DMS53 treated with DMSO at 0.1 percent for 48 hours (cell line): ENCODE results near the gene SEC16A.
A peak's percentile ranks its signal among the peaks of the same experiment; 100 is the strongest.

Experiments
- DNase-seq: peaks from one replicate; lab custom pipeline; 2025; ENCODE audit not compliant: unreplicated experiment; lab: John Stamatoyannopoulos, UW

Gene SEC16A

DNA sequence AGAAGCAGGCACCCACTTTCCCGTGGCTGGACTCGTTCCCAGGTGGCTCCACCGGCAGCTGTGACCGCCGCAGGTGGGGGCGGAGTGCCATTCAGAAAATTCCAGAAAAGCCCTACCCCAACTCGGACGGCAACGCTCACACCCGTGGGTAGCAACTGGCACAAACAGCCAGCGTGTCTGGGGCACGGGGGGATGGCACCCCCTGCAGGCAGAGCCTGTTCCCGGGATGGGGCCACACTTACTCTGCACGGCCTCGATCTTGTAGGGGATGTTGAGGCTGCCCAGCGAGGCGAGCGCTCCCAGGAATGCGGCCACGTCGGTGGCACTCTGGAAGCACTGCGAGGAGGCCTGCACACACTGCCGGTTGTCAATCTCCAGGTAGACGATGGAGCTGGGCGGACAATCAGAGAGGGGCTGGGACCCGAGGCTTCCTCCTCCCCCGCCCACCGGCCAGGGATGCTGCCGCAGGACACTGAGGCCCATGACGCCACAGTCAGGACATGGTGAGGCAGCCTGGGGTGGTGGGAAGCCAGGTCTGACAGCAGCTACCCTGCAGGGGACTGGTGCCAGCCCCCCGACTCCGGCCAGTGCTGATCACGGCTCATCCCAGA lies 20.2 kb upstream of the SEC16A start:
- no peak for DNase-seq

DNA sequence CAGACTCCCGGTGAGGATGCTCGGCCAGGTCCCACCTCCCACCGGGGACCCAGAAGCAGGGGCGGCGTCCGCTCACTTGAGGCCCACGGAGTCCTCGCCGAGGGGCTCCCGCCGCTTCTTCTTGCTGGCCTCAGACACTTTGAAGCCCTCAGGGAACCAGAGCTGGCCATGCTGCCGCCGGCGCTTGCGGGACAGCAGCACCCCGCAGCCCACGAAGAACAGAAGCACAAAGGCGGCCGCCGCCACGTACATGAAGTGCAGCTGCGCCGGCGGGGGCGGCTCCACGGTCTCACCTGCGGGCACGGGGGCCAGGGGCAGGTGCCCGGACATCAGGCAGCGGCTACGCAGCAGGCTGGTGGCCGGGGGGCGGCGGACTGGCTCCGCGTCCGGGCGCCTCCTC lies 19.4 kb upstream of the SEC16A start:
- DNase-seq, result no peak

DNA sequence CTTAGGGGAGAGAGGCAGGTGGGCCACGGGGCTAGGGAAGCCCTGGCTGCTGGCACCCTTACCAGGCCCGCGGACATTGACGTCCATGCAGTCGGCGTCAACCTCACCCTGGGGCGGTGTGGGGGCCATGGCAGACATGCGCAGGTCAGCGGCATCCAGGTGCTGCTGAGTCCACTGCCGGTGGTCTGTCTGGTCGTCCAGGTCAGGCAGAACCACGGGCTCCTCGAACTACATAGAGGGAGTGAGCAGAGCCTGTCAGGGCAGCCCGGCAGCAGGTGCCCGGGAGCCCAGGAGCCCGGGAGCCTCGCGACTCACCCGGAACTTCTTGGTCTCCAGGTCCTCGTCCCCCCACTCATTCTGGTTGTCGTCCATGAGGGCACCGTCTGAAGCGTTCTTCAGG lies 18.8 kb upstream of the SEC16A start:
- DNase-seq, result no peak

DNA sequence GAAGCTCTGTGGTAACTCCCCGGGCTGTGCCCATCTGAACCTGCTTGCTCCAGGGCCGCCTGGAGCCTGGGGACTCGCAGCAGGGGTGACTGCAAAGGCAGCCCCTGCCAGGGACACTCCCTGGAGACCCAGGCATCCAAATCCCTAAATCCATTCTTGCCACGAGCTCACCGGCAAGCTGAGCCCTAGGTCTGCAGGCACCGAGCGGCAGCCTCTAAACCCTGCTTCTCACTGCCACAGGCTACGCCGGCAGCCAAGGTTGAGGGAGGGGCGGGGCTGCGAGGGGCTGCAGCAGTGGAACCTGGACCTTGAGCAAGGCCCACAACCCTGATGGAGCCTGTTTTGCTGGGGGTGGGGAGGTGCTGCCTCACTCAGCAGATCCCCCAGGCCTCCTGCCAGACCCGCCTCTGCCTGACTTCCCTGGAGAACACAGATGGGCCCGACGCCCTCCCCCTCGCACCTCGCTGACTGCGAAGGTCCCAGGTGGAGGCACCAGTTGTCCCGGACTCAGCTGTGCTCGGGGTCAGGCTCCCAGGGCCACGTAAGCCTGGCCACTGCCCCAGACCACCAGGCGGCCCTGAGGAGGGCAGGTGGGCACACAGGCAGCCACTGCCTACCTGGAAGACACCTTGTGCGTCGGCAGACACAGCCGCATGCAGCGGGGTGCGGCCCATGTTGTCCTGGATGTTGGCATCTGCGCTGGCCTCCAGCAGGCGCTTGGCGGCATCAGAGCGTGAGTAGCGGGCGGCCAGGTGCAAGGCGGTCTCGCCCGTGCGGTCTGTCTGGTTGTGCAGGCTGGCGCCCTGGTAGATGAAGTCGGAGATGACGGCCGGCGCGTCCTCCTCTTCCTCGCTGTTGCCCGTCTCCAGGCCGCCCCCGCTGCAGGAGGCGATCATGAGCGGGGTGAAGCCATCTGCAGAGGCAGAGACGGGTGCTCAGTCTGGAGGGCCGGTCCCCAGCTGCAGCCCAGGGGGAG lies 17.4 kb upstream of the SEC16A start:
- DNase-seq, result no peak

DNA sequence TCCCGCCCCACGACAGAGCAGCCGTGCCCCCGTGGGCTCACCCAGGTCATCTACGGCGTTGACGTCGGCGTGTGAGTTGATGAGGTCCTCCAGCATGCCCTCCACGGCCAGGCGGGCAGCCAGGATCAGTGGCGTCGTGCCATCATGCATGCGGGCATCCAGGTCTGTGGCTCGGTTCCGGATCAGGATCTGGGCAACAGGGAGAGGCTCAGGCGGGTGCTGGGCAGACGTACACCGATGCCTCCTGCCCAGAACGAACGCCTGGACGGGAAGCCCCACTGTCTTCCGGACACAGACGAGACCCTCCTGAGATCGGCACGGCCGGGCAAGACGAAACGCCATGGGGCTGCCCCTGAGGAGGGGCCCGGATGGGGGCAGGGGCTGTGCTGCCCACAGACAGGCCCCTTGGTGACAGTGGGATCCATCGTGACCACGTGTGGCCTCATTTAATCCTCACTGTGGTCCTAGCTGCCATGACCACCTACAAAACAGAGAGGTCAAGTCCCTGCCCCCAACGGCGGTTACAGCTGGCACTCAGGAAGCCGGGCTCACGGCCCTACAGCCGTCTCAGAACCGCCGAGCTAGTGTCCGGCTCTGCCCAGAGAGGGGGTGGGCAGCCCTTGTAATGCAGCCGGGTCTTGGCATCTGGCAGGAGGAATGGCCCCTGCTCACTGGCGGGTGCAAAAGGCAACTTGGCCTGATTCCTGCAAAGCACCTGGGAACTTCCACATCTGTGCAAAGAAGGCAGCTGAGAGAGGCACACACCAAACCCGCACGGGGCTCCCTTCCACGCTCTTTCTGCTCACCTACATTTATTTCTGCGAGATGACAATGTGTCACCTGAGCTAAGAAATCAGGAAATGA lies 16.5 kb upstream of the SEC16A start:
- no peak for DNase-seq

DNA sequence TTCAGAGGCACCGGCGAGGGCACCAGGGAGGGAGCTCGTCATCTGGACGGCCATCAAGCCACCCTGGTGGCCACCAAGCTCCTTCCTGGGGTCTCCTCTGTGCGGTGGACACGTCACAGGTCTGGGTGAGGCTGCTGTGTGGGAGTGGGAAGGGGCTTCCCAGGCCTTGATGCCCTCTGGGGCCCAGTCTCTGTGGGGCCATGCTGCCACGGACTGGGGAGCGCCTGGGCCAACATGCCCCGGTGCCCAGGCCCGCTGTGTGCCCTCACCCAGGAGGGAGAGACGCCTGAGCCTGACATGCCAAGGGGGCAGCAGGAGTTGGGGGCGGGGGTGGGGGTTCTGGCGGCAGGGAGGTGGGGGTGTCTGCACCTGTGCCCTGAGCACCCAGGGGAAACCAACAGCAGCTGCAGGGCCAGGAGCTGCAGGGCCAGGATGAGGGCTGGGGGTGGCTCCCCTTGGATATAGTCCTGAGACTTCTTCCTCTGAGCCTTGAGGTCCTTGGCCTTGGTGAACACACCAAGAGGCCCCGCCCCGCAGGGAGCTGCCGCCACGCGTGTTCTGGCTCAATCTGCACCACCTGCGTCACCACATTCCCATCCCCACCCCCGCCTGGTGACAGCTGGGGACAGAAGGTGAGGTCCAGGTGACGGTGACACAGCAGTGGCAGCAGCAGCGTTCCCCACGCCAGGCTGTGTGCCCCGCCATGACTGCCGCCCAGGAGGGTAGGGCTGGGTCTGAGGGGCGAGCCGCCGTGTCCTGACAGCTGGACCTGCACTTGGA lies 15.3 kb upstream of the SEC16A start:
- no peak for DNase-seq

DNA sequence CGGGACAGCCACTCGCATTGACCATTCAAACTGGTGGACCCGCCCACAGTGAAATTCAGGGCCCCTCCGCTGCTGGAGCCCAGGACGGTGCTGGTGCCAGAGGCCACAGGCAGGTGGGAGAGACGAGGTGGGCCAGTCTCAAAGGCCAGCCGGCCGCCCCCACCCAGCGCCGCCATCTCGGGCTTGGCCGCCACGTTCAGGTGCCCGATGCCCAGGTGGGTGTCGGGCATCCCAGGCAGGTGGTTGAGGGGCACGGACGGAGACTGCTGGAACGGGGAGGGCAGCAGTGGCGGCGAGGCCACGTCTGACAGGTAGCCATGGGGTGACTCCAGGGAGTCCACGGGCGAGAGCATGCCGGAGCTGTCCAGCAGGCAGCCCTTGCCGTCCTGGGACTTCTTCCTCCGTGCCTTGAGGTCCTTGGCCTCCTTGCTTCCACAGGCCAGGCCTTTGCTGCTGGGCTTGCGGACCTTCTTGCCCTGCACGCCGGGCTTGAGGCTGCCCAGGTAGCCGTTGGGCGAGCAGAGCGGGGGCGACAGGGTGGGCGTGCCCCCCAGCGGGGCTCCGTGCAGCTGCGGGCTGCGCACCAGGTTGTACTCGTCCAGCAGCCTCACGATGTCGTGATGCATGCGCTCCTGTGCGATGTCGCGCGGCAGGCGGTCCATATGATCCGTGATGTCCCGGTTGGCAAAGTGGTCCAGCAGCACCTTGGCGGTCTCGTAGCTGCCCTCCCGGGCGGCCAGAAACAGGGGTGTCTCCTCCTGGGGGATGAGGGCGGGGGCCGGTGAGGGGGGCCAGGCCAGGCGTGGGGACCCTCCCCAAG lies 14.2 kb upstream of the SEC16A start:
- no peak for DNase-seq

DNA sequence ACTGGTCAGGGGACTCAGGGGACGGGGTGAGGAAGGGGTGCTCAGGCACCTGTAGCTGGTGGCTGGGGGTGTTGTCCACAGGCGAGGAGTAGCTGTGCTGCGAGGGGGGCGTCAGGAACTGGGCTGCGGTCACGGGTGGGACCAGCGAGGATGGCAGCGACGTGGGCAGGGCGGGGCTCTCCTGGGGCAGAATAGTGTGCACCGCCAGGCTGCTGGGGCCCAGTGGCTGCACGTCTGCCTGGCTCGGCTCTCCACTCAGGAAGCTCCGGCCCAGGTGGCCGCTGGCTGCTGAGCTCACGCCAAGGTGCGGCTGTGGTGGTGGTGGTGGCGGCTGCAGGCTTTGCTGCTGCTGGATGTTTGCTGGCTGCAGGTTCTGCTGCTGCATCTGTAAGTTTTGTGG lies 13.3 kb upstream of the SEC16A start:
- DNase-seq, result no peak

DNA sequence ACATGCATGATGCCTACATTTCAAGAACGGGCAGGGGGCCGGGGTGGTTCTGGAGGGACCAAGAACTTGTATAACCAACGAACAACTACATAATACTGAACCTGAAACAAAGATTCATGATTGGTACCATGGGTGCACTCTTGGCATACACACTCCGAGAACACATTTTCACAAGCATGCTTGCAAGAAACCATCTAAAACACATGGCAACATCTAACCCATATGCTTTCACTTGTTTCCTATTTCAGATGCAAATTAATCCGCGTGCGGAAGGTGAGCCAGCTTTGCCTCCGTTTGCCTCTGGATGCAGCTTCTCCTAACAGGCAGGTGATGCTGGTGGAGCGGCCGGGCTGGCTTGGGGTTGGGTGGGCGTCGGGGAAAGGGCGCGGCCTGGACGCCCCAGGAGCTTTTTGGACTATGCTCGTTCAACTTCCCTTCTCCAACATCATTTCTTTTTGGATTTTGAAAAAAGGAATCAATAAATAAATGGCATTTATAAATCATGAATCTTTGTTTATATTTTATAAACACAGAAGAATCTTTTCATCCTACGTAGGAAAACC lies 12.5 kb upstream of the SEC16A start:
- no peak for DNase-seq

DNA sequence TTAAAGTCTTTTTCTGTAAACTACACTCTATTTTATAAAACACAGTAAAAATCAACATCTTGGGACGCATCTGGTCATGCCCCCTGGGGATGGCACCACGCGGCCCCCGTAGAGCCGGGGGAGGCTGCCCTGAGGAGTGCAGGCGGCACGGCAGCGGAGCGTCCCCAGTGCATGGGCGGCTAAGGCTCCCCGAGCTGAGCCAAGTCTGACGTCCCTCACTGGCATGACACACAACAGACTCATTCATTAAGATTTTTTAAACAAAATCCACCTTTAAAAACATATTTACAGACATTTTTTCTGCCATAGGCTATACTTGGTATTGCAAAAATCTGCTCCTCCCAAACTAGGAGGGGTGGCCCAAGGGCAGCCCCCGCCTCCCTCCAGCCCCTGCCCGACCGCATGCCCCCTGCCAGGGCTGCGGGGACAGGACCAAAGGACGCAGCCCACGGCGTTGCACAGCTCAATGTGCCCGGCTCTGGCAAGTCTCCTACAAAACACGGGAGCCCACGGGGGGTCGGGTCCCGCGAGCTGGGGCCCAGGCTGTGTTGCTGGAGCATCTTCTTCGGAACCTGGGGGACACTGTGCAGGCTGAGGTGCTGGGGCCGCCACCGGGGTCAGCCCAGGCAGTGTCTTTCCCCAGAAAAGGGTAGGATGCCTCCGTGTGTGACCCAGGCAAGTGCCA lies 11.8 kb upstream of the SEC16A start:
- no peak for DNase-seq

DNA sequence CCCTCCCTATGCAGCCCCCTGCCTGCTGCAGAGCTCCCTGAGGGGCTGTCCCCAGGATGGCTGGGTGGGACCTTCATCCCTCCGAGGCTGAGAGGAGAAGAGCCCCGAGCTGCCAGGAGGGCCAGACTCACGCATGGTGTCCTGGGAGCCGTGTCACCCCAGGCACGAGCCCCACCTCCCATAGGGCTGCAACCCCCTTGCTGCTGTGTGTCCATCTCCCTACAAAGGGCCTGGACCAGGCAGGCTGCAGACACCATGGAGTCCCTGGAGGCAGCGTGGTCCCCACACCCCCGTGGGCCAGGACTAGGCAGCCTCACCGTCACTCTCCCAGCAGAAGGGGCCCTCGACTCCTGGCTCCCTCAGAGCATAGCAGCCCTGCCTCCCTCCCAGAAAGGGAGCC lies 11.2 kb upstream of the SEC16A start:
- DNase-seq, result no peak

DNA sequence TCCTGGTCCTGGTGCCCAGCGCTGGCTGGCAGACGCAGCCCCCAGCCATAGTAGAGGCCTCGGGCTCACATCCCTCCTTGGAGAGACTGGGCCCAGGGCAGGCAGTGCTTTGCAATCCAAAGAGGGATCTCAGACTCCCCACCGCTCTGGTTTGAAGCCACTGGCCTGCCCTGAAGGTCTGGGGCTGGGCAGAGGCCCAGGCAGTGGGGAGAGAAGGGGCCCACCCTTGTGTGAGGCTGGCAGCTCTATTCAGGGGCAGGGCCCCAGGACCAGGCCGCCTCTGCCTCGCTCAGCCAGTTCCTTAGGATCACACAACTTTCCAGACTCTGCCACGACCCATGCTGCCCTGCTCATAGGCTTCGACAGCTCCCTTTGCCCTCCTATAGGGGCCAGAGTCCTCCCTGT lies 10.7 kb upstream of the SEC16A start:
- no peak for DNase-seq

DNA sequence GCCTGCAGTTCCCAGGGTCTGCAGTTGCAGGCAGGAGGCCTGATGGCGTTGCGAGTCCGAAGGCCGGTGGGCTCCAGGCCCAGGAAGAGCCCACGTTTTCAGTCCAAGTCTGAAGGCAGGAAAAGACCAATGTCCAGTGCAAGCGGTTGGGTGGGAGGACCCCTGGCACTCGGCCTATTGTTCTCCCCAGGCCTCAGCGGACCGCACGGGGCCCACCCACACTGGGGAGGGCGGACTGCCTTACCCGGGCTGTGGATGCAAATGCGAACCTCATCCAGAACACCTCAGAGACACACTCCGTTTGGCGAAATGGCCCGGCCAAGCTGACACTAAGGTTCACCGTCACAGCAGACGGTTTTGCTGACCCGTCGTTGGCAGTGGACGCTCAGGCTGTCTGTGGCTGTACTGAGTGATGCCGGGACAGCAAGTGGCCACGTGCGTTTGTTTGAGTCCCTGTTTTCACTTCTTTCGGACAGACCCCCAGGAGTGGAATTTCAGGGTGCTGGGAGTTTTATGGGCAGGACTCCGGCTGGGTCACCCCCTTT lies 10.2 kb upstream of the SEC16A start:
- DNase-seq, result no peak

DNA sequence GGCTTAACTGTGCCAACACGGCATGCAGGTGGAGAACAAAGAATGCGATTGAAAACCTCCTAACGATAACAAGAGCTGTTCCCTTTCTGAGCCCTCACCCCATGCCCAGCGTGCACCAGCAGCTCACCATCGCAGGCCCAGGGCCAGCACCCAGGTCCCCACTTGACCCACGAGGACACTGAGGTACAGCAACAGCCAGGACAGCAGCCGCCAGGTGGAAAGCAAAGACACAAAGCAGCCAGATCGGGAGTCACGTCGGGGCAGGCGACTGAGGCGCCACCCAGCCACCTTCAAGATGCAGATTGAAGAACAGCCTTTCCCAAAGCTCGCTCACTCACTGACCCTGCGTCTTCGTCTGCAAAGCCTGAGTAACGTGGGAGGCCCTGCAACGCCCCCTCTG lies 6.9 kb upstream of the SEC16A start:
- DNase-seq, result no peak

DNA sequence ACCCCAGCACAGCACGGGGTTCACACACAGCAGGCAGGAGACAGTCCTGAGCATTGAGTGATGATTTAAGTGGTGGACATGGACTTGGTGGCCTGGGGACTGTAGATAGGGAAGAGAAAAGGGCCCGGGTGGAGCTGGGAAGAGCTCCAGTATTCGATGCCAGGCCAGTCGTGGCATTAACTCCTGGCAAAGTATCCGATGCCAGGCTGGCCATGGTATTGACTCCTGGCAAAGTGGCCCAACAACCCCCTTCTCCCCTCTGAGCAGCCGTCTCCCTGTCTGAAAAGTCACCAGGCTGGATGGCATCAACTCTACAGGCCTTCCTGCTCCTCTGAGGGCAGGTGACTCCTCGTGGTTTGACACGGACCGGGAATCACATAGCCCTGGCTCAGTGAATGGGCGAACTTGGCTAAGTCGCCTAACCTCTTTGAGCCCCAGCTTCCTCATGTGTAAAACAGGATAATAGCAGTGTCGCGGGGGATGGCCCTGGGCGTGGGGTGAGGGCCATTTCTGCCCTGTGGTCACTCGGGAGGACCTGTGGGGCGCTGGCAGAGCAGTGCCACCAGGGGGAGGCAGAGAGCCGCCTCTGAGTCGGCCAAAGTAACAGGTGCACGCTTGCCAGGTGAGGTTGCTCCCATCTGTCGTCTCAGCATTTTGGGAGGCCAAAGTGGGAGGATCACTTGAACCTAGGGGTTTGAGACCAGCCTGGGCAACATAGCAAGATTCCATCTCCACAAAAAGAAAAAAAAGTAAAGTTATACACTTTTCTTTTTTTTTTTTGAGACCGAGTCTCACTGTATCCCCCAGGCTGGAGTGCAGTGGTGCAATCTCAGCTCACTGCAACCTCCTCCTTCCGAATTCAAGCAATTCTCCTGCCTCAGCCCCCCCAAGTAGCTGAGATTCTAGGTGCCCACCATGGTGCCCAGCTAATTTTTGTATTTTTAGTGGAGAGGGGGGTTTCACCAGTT lies 5.7 kb upstream of the SEC16A start:
- DNase-seq, result peak; percentile 59

DNA sequence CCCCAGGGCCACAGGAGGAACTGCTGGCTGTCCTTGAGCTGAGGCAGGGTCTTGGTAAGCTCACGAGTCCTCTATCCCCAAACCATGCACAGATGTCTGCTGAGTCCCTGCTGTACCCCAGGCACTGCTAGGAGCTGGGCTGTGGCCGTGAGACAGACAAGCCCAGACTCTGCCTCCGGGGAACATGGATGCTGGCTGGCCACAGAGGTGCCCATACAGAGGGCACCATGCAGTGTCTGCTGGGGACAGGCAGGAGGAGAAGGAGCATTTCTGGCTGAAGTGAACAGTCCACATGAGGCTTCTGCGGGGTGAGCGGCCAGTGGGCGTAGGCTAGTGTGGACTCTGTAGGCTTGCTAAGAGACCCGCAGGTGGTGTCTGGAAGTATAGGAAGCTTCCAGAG lies 4.8 kb upstream of the SEC16A start:
- DNase-seq, result no peak

DNA sequence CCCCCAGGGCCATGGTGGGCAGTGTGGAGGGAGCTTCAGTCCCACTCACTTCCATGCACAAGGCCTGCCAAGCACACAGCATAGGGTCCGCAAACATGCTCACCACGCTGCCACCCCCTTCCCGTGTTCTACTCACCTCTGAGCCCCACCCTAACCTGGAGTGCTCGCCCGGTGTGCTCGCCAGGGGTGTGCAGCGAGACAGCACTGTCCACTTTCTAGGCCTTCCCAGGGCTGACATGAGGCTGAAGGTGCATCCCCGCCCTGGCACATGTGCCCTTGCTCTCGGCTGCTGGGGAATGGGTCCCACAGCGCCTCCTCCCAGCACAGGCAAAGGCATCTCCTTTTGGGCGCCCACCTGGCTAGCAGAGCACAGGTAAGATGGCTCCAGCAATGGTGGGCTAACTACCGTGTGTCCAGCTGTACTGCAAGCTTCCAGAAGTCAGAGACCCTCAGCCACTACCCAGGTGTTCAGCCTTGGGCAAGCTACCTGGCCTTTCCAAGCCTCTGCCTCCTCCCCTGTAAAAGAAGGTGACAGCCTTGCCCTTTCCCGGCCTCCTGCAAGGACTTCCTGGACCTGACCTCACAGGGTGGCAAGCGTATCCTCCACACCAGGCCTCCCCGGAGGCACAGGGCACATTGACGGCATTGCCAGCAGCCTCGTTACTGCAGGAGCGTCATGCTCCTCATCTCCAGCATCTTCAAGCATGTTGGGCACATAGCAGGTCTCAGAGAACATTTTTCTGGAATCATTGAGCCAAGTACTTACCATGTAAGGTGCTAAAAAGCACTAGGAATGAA lies 4.2 kb upstream of the SEC16A start:
- DNase-seq, result no peak
